ENCODE results near the gene MDFI.

DNA sequence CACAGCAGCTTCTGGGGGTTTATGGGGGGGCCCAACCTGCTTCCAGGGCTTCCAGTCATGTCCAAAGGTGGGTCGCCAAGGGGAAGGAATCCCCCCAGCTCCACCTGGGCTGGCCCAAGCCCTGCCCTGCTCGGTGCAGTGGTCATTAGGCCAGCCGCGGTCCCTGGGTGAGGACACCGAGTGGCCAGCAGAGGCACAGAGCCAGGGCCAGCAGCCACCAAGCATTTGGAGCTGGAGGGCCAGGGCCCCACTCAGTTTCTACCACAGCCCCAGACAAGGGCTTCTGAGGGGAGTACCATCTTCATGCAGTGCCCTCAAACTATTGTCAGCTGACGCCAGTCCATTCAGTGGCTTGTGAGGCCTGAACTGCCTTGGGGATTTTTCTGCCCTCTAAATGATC, 57.6 kb downstream of the MDFI start:
- TF ChIP-seq TEAD4 (CRISPR knock-in tag; IDR thresholded peaks at IDR 0.05) (no peak), ELF4 (CRISPR knock-in tag; IDR thresholded peaks at IDR 0.05; ENCODE audit: low read depth) (no peak), SMAD4 (CRISPR knock-in tag; IDR thresholded peaks at IDR 0.05) (no peak), MYBL2 (CRISPR knock-in tag; IDR thresholded peaks at IDR 0.05) (no peak), ZNF121 (CRISPR knock-in tag; IDR thresholded peaks at IDR 0.05) (no peak), FOXK1 (CRISPR knock-in tag; IDR thresholded peaks at IDR 0.05) (no peak), NR1H2 (CRISPR knock-in tag; IDR thresholded peaks at IDR 0.05) (no peak), TEAD1 (CRISPR knock-in tag; IDR thresholded peaks at IDR 0.05) (no peak), ETV6 (CRISPR knock-in tag; IDR thresholded peaks at IDR 0.05) (no peak)
- TF ChIP-seq, protein P1, sequence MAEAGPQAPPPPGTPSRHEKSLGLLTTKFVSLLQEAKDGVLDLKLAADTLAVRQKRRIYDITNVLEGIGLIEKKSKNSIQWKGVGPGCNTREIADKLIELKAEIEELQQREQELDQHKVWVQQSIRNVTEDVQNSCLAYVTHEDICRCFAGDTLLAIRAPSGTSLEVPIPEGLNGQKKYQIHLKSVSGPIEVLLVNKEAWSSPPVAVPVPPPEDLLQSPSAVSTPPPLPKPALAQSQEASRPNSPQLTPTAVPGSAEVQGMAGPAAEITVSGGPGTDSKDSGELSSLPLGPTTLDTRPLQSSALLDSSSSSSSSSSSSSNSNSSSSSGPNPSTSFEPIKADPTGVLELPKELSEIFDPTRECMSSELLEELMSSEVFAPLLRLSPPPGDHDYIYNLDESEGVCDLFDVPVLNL (CRISPR knock-in tag; IDR thresholded peaks at IDR 0.05; ENCODE audit: borderline replicate concordance, low read depth), result no peak
- TF ChIP-seq, protein P2, sequence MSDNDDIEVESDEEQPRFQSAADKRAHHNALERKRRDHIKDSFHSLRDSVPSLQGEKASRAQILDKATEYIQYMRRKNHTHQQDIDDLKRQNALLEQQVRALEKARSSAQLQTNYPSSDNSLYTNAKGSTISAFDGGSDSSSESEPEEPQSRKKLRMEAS (CRISPR knock-in tag; IDR thresholded peaks at IDR 0.05), result no peak
- TF ChIP-seq, protein P3, sequence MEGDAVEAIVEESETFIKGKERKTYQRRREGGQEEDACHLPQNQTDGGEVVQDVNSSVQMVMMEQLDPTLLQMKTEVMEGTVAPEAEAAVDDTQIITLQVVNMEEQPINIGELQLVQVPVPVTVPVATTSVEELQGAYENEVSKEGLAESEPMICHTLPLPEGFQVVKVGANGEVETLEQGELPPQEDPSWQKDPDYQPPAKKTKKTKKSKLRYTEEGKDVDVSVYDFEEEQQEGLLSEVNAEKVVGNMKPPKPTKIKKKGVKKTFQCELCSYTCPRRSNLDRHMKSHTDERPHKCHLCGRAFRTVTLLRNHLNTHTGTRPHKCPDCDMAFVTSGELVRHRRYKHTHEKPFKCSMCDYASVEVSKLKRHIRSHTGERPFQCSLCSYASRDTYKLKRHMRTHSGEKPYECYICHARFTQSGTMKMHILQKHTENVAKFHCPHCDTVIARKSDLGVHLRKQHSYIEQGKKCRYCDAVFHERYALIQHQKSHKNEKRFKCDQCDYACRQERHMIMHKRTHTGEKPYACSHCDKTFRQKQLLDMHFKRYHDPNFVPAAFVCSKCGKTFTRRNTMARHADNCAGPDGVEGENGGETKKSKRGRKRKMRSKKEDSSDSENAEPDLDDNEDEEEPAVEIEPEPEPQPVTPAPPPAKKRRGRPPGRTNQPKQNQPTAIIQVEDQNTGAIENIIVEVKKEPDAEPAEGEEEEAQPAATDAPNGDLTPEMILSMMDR (IDR thresholded peaks at IDR 0.05), result no peak
- TF ChIP-seq, protein P4, sequence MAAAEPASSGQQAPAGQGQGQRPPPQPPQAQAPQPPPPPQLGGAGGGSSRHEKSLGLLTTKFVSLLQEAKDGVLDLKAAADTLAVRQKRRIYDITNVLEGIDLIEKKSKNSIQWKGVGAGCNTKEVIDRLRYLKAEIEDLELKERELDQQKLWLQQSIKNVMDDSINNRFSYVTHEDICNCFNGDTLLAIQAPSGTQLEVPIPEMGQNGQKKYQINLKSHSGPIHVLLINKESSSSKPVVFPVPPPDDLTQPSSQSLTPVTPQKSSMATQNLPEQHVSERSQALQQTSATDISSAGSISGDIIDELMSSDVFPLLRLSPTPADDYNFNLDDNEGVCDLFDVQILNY (CRISPR knock-in tag; IDR thresholded peaks at IDR 0.05), result no peak
- TF ChIP-seq, protein P5, sequence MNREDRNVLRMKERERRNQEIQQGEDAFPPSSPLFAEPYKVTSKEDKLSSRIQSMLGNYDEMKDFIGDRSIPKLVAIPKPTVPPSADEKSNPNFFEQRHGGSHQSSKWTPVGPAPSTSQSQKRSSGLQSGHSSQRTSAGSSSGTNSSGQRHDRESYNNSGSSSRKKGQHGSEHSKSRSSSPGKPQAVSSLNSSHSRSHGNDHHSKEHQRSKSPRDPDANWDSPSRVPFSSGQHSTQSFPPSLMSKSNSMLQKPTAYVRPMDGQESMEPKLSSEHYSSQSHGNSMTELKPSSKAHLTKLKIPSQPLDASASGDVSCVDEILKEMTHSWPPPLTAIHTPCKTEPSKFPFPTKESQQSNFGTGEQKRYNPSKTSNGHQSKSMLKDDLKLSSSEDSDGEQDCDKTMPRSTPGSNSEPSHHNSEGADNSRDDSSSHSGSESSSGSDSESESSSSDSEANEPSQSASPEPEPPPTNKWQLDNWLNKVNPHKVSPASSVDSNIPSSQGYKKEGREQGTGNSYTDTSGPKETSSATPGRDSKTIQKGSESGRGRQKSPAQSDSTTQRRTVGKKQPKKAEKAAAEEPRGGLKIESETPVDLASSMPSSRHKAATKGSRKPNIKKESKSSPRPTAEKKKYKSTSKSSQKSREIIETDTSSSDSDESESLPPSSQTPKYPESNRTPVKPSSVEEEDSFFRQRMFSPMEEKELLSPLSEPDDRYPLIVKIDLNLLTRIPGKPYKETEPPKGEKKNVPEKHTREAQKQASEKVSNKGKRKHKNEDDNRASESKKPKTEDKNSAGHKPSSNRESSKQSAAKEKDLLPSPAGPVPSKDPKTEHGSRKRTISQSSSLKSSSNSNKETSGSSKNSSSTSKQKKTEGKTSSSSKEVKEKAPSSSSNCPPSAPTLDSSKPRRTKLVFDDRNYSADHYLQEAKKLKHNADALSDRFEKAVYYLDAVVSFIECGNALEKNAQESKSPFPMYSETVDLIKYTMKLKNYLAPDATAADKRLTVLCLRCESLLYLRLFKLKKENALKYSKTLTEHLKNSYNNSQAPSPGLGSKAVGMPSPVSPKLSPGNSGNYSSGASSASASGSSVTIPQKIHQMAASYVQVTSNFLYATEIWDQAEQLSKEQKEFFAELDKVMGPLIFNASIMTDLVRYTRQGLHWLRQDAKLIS (CRISPR knock-in tag; IDR thresholded peaks at IDR 0.05; ENCODE audit: borderline replicate concordance), result no peak
